ENCODE measurements around the gene PHF21B.
"Not testable (repeated sequence)": the region's sequence is repeated elsewhere in the genome, so short reads cannot be mapped to it uniquely, and the experiment has no call there.

Gene PHF21B

GRCh38 chr22:44876921-44877320, 132.9 kb downstream of the PHF21B start:
- no peak for DNase-seq (ENCODE audit: low read depth in 2 of 2)

GRCh38 chr22:44871782-44872181, 138.0 kb downstream of the PHF21B start:
- DNase-seq (ENCODE audit: low read depth in 2 of 2) = no peak

DNA sequence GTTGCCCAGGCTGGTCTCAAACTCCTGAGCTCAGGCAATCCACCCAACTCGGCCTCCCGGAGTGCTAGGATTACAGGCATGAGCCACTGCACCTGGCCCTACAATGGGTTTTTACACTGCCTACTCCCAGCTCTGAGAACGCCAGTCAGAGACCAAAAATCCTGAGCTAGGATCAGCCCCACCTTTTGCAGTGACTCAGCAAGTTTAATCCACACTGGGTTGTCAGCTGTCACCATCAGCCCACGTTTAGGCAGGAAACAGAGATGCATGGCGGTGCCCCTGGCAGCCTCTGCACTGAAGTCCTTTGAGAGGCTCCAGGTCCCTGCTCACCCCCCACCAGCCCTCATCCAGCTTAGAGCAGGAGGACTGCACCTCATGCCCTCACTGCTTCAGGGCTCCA, 139.8 kb downstream of the PHF21B start:
- no peak for DNase-seq (ENCODE audit: low read depth in 2 of 2)

- no peak for DNase-seq (ENCODE audit: low read depth in 2 of 2)
Measured at GRCh38 chr22:44869196-44869595, 140.6 kb downstream of the PHF21B start.

- DNase-seq (ENCODE audit: low read depth in 2 of 2) = no peak
Measured at GRCh38 chr22:44865193-44866057, 144.4 kb downstream of the PHF21B start.

DNA sequence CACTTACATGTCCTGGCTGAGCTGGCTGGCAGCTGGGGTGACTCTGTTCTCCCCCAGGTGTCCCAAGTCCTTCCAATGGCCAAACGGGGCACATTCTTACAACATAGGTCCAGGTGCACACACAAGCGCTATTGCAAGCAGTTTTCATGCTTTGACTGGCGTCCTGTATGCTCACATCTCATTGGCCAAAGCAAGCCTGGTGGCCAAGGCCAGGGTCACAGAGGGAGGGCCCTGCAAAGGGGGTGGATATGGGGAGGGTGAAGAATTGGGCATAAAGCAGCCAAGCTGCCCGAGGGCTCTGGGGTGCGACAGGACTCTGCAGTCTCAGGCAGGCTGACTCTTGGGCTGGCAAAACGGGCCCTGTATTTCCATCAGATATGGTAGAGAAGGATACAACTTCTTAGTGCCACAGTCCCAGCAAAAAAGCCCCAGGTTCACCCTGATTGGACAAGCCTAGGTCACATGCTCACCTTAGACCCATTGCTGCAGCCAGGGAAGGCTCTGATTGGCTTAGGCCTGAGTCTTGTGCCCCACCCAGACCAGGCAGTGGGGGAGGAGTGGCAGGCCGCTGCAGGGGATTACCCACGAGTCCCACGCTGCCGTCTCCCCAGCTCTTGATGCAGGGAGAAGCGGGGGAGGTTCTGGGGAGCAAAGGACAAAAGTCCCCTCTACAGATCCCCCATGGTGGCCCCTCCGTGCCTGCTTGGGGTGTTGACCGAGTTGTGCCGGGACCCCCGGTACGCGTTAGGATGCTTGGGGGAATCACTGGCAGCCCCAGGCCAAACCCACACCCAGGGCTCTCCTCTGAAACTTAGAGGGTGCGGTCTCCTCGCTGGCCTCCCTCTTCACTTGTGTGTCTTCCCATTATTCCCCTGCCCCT, 146.6 kb downstream of the PHF21B start:
- DNase-seq (ENCODE audit: low read depth in 2 of 2) = no peak

- no peak for DNase-seq (ENCODE audit: low read depth in 2 of 2)
Measured at GRCh38 chr22:44862281-44862680, 147.5 kb downstream of the PHF21B start.

DNA sequence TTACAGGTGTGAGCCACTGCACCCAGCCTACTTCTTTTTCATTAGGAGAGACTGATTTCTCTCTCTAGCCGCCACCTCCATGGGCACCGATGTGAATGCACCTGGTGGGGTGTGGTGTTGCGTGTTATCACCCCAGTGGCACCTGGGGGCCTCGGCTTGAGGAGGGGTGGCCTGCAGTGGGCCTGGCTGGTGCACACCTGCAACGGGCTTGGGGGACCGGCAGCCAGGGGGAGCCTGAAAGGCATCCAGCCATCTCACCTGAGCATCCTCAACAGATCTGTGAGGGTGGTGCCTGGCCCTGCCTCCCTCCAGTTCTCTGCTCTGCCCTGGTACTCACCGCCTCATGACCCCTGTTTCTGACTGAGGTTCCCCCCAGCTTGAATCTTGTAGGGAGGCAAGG, 148.6 kb downstream of the PHF21B start:
- no peak for DNase-seq (ENCODE audit: low read depth in 2 of 2)

GRCh38 chr22:44860311-44860710, 149.5 kb downstream of the PHF21B start:
- no peak for DNase-seq (ENCODE audit: low read depth in 2 of 2)

DNA sequence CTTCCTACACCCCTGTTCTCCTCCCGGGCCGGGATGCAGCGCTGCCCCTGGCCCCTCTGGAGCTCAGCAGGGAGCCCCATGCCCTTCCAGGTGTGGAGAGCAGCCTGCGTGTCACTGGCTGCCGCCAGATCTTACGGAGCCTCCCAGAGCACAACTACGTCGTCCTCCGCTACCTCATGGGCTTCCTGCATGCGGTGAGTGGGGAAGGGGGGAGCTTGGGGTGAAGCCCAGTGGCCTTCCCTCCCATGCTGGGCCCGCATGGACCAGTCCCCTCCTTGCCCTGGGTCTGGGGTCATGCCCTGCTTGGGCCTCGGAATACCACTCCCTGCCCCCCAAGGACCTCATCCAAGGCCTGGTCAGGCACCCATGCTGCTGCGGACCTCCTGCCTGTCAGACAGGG, 150.2 kb downstream of the PHF21B start:
- no peak for DNase-seq (ENCODE audit: low read depth in 2 of 2)

- not testable (repeated sequence) for DNase-seq (ENCODE audit: low read depth in 2 of 2)
Measured at GRCh38 chr22:44858819-44859218, 151.0 kb downstream of the PHF21B start.

DNA sequence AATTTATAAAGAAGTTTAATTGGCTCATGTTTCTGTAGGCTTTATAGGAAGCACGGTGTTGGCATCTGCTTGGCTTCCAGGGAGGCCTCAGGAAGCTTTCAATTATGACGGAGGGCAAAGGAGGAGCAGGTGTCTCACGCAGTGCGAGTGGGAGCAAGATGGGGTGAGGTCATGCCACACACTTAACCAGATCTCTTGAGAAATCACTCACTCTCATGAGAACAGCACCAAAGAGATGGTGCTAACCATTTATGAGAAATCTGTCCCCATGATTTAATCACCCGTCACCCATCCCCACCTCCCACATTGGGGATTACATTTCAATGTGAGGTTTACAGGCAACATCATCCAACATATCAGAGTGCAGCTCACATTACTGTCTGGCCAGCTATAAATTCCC, 153.9 kb downstream of the PHF21B start:
- no peak for DNase-seq (ENCODE audit: low read depth in 2 of 2)

- DNase-seq (ENCODE audit: low read depth in 2 of 2) = not testable (repeated sequence)
Measured at GRCh38 chr22:44854641-44855040, 155.2 kb downstream of the PHF21B start.

GRCh38 chr22:44850946-44851345, 158.9 kb downstream of the PHF21B start:
- no peak for DNase-seq (ENCODE audit: low read depth in 2 of 2)

DNA sequence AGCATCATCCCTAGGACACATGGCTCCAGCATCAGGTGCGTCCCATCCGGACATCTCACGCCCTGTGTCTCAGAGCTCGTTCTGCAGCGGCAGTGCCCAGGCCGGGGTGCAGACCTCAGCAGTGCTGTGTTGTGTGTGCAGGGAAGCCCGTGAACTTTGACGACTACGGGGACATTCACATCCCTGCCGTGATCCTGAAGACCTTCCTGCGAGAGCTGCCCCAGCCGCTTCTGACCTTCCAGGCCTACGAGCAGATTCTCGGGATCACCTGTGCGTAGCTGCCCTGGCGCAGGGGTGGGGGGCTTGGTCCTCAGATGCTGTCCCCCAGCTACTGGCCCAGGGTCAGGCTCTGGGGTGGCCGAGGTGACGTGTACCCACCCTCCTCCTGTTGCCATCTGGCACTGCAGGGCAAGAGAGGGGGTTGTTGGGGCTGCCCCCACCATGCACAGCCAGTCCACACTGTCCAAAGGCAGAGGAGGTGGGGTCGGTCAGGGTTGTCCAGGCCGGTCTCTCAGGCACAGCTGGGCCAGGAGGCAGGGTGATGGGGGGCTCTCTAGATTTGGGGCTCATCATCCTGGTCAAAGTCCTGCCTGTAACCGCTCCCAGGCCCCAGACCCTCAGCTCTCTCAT, 160.9 kb downstream of the PHF21B start:
- no peak for DNase-seq (ENCODE audit: low read depth in 2 of 2)

DNA sequence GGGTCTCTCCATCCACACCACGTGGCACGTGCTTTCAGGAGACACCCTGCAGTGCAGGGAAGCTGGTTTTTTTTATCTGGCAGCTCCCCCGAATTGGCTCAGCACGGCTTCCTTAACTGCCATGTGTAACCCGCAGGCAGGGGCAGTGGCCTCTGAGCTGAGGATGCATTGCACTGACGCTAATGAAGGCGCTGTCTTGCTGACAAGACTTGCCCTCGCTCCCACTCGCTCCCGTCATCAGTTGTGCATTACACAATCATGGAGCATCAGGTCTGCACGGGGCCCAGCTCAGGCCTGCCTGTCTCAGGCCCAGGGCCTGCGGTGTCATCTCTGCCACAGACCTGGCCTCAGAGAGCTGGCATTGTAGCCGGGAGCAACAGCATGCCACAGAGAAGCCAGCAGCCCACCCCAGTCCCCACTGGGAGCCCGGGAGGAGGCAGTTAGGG, 161.5 kb downstream of the PHF21B start:
- no peak for DNase-seq (ENCODE audit: low read depth in 2 of 2)

DNA sequence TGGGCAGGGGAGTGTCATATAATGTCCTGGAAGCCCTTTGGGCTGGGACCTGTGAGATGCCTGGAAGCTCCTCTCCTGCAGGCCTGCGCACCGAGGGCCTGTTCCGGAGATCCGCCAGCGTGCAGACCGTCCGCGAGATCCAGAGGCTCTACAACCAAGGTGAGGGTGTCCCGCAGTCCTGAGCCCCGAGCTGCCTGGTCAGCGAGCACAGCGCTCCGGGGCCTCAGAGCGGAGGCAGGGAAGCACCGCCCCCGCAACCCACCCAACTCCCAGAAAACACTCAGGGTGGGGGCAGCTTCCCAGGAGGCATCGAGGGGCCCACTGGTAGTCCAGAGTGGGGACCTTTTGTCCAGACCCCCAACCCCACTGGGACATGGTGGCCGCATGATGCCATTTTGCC, 161.9 kb downstream of the PHF21B start:
- no peak for DNase-seq (ENCODE audit: low read depth in 2 of 2)

GRCh38 chr22:44847380-44847779, 162.4 kb downstream of the PHF21B start:
- DNase-seq (ENCODE audit: low read depth in 2 of 2) = no peak

DNA sequence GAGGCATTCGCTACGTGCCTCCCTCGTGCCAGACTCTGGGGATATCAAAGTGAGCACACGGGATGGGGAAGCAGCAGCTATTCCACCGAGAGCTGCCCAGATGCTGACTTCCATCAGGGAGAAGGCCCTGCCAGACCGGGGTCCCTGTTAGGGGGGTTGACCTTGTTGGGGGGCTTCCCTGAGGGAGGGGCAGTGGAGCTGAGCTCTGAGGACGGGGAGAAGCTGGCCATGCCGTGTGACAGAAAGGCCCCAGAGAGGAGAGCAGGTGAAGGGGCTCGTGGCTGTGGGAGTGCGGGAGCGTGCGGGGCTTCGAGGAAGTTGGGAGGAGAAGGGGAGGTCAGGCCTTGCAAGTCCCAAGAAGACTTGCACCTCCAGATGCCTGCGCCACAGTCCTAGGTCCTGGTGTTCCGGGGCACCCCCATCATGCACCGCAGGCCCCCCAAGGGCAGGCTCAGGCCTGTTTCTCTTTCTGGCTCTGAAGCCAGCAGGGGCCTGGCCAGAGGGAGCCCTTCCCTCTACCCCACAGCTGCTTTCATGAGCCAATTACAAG, 163.0 kb downstream of the PHF21B start:
- DNase-seq (ENCODE audit: low read depth in 2 of 2) = no peak

GRCh38 chr22:44845796-44846720, 163.7 kb downstream of the PHF21B start:
- DNase-seq (ENCODE audit: low read depth in 2 of 2) = no peak

- no peak for DNase-seq (ENCODE audit: low read depth in 2 of 2)
Measured at GRCh38 chr22:44845191-44845590, 164.6 kb downstream of the PHF21B start.
